Stimulated activated CD4-positive, alpha-beta T cell treated with anti-CD3 and anti-CD28 coated beads, TNF-alpha, amount 100 ng/mL, for 24 hours (primary cell): ENCODE data around the gene ZBTB20.

Experiments
- DNase-seq, 3 experiments: peaks; one replicate each; pipeline ENCODE4 v3.0.0-alpha.2; 2020; ENCODE audit warnings: low read depth in 3 of 3

Gene ZBTB20

GRCh38 chr3:114762144-114762543 is 384.9 kb downstream of the ZBTB20 start:
- DNase-seq = no peak

- no peak for DNase-seq
Measured at GRCh38 chr3:114760679-114761078, 386.4 kb downstream of the ZBTB20 start.

GRCh38 chr3:114758831-114759699 is 388.0 kb downstream of the ZBTB20 start:
- DNase-seq = no peak

- DNase-seq = no peak
Measured at GRCh38 chr3:114756506-114757279, 390.4 kb downstream of the ZBTB20 start.

GRCh38 chr3:114746502-114746901 is 400.6 kb downstream of the ZBTB20 start:
- DNase-seq = no peak

- DNase-seq = no peak
Measured at GRCh38 chr3:114745322-114746240, 401.5 kb downstream of the ZBTB20 start.

GRCh38 chr3:114743746-114744485 is 403.2 kb downstream of the ZBTB20 start:
- DNase-seq = no peak

GRCh38 chr3:114741066-114741465 is 406.0 kb downstream of the ZBTB20 start:
- DNase-seq = no peak

- no peak for DNase-seq
Measured at GRCh38 chr3:114739627-114740026, 407.5 kb downstream of the ZBTB20 start.

GRCh38 chr3:114732353-114732752 is 414.7 kb downstream of the ZBTB20 start:
- DNase-seq = no peak

GRCh38 chr3:114730397-114730796 is 416.7 kb downstream of the ZBTB20 start:
- no peak for DNase-seq

GRCh38 chr3:114727373-114727772 is 419.7 kb downstream of the ZBTB20 start:
- DNase-seq = no peak

GRCh38 chr3:114725966-114726365 is 421.1 kb downstream of the ZBTB20 start:
- DNase-seq = no peak

- DNase-seq = no peak
Measured at GRCh38 chr3:114722530-114722929, 424.6 kb downstream of the ZBTB20 start.

GRCh38 chr3:114721864-114722263 is 425.2 kb downstream of the ZBTB20 start:
- DNase-seq = no peak

GRCh38 chr3:114721209-114721608 is 425.9 kb downstream of the ZBTB20 start:
- no peak for DNase-seq

GRCh38 chr3:114718898-114719210 is 428.2 kb downstream of the ZBTB20 start:
- no peak for DNase-seq

GRCh38 chr3:114718071-114718897 is 428.8 kb downstream of the ZBTB20 start:
- DNase-seq = no peak

- no peak for DNase-seq
Measured at GRCh38 chr3:114716916-114717315, 430.2 kb downstream of the ZBTB20 start.

GRCh38 chr3:114716126-114716525 is 431.0 kb downstream of the ZBTB20 start:
- no peak for DNase-seq
